Stimulated activated CD8-positive, alpha-beta memory T cell treated with anti-CD3 and anti-CD28 coated beads, Interleukin-4, amount 100 ng/mL, for 4 hours (primary cell): Measurements from ENCODE around the gene AP2A2.

Source experiments
- DNase-seq, 2 donors: peaks; one replicate each; pipeline ENCODE4 v3.0.0-alpha.2; 2020; ENCODE audit warnings: low read depth in 2 of 2, low spot score in 1 of 2

The AP2A2 gene

DNA sequence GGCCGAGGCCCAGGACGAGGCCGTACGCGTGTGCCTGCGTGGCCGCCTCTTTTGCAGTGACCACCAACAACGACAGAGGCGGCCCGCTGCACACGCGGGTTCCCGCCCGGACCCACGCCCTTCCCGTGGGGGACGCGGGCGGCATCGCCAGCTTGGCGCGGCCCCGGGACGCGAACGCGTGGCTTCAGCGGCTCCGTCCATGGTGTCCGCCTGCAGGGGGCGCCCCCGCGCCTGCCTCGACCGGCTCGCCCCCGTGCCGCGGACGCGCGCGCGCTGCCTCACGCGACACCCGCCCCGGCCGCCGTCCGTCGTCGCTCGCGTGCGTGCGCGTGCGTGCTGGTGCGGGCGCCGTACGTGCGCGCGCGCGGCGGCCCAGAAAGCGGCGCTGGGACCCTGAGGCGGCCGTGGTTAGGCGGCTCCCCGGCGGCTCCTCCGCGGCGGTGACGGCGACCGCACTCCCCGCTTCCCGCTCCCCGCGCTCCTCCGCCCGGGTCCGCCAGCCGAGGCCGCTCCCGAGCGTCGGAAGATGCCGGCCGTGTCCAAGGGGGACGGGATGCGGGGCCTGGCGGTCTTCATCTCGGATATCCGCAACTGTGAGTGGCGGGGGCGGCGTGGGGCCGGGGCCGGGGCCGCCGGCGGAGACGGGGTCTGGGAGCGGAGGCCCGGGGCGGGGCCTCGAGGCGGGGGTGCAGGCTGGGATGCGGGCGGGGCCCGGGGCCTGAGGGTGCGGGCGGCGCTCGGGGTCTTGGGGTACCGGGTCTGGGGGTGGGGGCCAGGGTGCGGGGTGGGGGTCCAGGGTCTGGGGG is at the start of gene AP2A2:
Gene AP2A2, plus strand, starts transcription at position 375 of the 806 bp plus-strand sequence. Its CDS starts 152 bp downstream, at position 527.
- peak; percentile 78 to 79 for DNase-seq

DNA sequence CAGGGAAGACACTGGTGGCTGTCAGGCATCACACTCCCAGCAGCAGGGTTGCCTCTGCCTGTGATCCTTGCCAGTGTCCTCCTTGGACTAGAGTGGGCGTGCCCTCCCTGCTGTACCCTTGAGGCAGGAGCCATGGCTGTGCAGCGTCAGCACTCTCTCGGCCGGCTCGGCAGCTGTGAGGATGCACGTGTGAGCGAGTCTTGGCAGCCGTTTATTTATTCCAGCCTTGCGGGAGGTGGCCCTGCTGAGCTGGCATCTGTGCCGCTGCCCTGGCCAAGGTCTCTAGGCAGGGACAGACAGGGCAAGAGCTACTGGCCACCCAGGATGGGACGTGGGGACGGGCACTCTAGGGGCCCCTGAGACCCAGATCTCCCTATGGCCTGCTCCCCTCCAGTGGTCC is 49.1 kb upstream of the AP2A2 start:
- no peak for DNase-seq

GRCh38 chr11:877565-877964 is 48.1 kb upstream of the AP2A2 start:
- DNase-seq = no peak

- no peak for DNase-seq
Observed at GRCh38 chr11:880447-880846, 45.2 kb upstream of the AP2A2 start.

GRCh38 chr11:882596-882995 is 43.1 kb upstream of the AP2A2 start:
- DNase-seq = no peak

GRCh38 chr11:883527-883926 is 42.1 kb upstream of the AP2A2 start:
- DNase-seq = no peak

GRCh38 chr11:884578-885070 is 41.0 kb upstream of the AP2A2 start:
- no peak for DNase-seq

GRCh38 chr11:886568-886967 is 39.1 kb upstream of the AP2A2 start:
- no peak for DNase-seq

GRCh38 chr11:887589-887988 is 38.1 kb upstream of the AP2A2 start:
- no peak for DNase-seq

DNA sequence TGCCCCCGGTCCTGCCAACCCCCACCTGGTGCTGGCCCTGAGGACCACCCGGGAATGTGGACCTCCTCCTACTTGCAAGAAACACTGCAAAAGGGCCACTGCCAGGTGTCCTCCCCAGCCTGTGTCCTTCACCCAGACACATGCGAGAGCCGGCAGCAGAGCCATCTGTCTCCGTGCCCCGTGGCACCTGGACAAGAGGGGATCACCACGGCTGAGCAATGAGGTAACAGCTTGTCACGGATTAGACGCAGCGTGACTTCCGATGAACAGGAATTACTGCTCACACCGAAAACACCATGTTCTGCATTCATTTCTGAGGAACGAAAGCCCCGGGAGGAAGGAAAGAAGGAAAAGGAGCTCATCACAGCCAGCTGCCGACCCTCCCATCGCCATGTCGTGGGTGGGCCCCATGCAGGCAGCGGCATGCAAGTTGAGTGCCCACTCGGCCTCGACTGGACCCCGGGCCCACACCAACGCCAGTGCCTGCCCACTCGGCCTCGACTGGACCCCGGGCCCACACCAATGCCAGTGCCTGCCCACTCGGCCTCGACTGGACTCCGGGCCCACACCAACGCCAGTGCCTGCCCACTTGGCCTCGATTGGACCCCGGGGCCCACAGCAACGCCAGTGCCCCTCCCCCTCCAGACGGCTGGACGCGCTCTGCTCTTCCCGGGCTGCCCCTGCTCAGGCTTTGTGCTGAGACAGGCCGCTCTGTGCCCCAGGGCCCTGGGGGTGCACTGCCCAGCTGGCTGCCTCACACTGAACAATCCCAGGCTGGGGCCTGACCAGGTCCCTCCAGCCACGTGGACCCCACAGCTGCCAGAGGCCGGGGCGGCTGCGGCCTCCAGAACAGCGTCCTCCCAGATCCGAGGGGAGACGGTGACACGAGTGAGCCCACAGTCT is 37.1 kb upstream of the AP2A2 start:
- DNase-seq = no peak

GRCh38 chr11:889257-889656 is 36.4 kb upstream of the AP2A2 start:
- no peak for DNase-seq

- no peak for DNase-seq
Observed at GRCh38 chr11:889687-890475, 35.8 kb upstream of the AP2A2 start.

DNA sequence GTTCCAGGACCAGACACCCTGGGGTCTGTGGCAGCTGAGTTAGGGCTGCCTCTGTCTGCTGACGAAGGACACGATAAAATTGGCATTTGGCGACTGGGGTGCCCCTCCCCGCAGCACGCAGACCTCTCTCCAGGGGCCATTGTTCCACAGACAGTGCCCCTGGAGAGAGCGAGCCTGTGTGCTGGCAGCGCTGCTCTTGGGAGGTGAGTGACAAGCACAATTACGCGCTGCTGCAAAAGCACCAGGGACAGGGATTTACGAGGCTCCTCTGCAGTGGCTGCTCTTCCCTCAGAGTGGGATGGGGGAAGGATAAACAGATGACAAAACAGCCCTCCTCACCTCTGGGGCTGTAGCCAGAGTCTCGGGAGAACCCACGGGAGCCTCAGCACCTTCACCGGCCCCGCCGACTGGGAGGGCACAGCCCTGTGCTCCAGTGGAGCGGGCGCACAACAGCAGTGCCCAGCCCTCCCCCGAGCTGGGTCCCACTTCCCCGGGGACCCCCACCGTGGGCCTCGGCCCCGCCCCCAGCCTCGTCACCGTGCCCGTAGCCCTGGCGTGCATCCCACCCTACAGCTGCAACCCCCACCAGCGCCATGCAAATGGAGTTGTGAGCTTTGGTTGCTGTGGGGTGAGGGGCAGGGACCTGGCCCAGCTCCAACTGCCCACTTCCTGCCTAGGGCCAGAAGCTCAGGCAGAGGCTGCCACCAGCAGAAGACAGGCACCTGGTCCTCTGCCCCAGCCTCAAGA is 34.7 kb upstream of the AP2A2 start:
- no peak for DNase-seq

DNA sequence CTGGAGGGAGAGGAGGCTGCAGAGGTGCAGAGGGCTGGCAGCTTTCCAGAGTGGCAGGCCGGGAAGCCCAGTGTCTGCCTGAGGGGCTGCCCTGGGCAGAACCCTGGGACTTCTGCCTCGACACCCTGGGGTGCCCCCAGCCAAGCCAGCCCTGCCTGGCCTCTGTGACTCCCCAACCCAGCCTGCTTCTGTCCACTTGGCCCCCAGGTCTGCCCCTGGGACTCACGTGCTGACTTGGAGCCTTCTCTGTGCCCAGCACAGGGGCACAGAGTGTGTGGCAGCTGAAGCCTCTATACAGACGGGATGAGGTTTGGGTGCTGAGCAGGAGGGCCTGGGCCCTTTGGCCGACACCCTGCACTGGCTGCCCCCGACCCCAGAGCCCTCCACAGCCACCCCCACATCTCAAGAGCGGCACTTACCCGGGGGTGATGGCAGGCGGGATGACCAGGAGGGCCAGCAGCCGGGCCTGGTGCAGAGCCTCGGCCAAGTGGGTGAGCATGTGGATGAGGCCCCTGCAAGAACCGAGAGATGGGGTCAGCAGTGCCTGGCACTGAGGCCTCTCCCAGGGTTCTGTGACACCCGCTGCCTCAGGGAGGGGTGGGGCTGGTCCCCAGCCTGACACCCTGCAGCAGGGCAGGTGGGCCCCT is 32.5 kb upstream of the AP2A2 start:
- DNase-seq = no peak

DNA sequence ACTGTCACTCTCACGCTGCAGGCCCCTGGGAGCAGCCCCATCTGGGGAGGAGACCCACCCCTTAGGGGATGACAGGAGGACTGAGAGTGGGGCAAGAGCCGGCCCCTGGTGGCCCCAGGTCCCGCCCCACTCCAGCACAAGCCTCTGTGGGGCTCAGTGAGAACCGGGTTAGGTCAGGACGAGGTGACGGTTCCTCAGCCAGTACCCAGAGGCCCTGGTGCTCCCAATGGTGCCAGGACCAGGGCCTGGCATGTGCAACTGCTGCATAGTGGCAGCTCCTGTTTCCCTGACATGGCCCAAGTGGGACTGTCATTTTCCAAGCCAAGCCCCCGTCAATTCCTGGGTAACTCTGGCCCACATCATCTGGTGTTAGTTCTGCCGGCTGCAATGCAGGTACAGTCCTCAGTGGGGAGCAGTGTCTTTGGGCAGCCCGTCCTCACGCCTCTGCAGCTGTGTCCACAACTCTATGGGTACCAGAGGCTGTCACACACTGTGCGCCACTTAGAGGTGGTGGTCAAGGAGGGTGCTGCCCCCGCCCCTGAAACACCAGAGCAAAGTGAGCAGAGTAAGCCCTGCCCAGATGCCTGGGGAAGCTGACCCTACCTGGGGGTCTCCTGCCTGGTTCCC is 31.0 kb upstream of the AP2A2 start:
- DNase-seq = no peak

GRCh38 chr11:895331-896110 is 30.1 kb upstream of the AP2A2 start:
- DNase-seq = no peak

DNA sequence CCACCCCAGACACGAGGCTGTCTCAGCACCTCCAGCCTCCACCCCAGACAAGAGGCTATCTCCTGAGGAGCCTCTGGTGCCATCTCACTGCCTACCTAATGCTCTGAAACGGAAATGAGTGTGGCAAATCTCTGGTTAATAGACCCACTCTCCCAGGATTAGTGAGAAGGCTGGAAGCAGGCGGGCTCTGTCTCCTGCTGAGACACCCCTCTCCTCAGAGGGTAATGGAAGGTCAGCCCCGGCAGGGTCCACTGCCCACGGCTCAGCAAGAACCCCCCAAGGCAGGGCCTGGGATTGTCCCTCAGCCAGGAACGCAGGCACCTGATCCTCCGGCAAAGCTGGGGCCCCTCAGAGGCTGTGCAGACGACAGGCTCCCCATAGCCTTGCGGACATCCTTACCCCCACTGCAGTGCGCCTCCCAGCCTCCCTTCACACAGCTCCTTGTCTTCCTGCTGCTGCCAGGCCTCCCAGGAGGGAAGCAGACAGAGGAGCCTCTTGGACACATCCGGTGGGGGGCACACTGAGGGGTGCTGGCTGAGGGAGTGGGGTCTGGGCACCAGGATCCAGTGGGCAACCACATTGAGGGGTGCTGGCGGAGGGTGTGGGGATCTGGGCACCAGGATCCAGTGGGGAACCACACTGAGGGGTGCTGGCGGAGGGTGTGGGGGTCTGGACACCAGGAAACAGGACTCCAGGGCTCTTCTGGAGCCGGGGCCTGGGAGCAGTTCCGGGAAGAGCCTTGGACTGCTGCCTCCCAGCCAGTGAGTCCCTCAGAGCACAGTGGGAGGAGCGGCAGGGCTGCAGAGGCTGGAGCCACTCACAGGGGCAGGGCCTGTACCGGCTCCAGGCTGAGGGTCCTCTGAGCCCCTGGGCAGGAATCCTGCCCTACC is 28.2 kb upstream of the AP2A2 start:
- no peak for DNase-seq

GRCh38 chr11:898143-898511 is 27.5 kb upstream of the AP2A2 start:
- DNase-seq = no peak
